ENCODE data around the gene FAM170B. TPM values are rescaled to one million over a fixed set of nuclear protein-coding genes. Genes with fewer than 3 reads are reported as not detected.
A peak's percentile ranks its signal among the peaks of the same experiment; 100 is the strongest.

FAM170B gene
- total and polyA plus RNA-seq, 9 of the 15 experiments (the other 6 are each of a cell fraction or from before 2014, with no cell fraction given): 0.11 to 0.21 TPM; not detected in 7

DNA sequence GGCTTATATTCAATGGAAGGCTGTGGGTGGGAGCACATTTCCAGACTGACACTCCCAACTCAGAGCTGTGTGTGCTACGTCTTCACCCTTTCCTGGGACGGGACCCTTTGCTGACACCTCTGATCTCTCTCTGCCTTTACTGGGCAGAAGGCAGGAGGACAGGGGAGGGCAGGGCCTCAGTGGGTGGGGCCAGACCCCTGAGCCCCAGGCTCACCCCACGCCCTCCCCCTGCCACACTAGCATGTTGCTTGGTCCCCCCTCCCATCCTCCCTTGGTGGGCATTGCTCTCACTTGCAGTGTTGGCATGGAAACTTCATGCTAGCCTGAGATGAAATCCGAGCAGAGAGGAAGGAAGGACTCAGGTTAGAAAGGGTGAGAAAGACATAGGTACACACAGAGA, 36.0 kb upstream of the FAM170B start (continued):
- TF ChIP-seq, protein P1, sequence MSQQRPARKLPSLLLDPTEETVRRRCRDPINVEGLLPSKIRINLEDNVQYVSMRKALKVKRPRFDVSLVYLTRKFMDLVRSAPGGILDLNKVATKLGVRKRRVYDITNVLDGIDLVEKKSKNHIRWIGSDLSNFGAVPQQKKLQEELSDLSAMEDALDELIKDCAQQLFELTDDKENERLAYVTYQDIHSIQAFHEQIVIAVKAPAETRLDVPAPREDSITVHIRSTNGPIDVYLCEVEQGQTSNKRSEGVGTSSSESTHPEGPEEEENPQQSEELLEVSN (IDR thresholded peaks at IDR 0.05; ENCODE audit: borderline replicate concordance in 1 of 2, extremely low read depth in 1 of 2, insufficient read depth in 1 of 2, insufficient read length in 1 of 2, low read depth in 1 of 2, low read length in 1 of 2, poor library complexity in 1 of 2, severe bottlenecking in 1 of 2): no peak
- TF ChIP-seq, protein P2, sequence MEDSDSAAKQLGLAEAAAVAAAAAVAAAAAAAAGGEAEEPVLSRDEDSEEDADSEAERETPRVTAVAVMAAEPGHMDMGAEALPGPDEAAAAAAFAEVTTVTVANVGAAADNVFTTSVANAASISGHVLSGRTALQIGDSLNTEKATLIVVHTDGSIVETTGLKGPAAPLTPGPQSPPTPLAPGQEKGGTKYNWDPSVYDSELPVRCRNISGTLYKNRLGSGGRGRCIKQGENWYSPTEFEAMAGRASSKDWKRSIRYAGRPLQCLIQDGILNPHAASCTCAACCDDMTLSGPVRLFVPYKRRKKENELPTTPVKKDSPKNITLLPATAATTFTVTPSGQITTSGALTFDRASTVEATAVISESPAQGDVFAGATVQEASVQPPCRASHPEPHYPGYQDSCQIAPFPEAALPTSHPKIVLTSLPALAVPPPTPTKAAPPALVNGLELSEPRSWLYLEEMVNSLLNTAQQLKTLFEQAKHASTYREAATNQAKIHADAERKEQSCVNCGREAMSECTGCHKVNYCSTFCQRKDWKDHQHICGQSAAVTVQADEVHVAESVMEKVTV (CRISPR knock-in tag; IDR thresholded peaks at IDR 0.05): no peak
- TF ChIP-seq ZNF408 (CRISPR knock-in tag; IDR thresholded peaks at IDR 0.05; ENCODE audit: low read depth): no peak

DNA sequence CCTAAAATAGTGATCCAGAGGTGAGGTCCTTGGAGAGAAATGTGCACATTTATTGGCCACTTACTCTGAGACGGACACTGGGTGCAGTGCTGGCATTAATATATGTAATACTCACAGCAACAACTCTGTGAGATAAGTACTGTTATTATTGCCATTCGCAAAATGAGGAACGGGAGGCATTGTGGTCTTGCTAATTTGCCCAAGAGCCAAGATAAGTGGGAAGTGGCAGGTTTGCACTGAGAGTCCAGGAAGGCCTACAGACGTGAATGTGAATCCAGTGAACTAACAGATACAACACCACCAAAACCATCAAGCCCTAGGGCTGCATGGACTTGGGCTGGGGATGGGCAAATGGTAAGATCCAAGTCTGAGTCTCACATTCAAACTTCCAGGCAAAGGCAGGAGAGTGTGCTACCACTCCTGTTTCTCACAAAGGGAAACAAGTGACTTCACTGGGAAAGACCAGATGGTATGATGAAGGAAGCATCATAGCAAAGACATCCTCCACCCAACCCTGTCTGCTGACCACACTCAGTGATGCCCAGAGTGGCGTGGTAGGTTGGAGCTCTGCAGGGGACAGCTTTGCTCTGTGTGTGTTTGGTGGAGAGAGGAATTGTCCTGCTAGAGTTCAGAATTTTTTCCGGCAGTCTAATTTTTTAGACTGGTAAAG, 35.1 kb upstream of the FAM170B start:
- no peak for ATAC-seq
- no TSS peak for BruUV-seq (replicated peaks)
- no peaks in the 10 kb centered on the region for H3K9me3 ChIP-seq (replicated peaks; ENCODE audit: control insufficient read depth, insufficient read depth, low read depth, low read length)
- POLR2A ChIA-PET: interaction anchor here (2.8 kb wide), 1 partner anchor 9 kb away, joined by 11 read pairs; no protein-coding TSS in a partner anchor
- peaks cover 48% of the 10 kb centered on the region; the same call in 2 of the 3 replicates for H3K79me2 ChIP-seq (ENCODE audit: control insufficient read depth, insufficient read depth, low read length)
- peak; percentile 42; the same call in 1 of the 2 replicates for TF ChIP-seq SPI1 (IDR thresholded peaks at IDR 0.05; ENCODE audit: borderline replicate concordance, low read depth, low read length)
- TF ChIP-seq, protein P3, sequence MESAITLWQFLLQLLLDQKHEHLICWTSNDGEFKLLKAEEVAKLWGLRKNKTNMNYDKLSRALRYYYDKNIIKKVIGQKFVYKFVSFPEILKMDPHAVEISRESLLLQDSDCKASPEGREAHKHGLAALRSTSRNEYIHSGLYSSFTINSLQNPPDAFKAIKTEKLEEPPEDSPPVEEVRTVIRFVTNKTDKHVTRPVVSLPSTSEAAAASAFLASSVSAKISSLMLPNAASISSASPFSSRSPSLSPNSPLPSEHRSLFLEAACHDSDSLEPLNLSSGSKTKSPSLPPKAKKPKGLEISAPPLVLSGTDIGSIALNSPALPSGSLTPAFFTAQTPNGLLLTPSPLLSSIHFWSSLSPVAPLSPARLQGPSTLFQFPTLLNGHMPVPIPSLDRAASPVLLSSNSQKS (CRISPR knock-in tag; IDR thresholded peaks at IDR 0.05): no peak
- no peak for FAIRE-seq
- H3K4me3 ChIP-seq: no peak overlapping the region
- H4K20me1 ChIP-seq (replicated peaks; ENCODE audit: control insufficient read depth, insufficient read depth, low read length): no peaks in the 10 kb centered on the region
- DNase-seq (ENCODE audit: extremely low read depth in 1 of 4, low spot score in 3 of 4): no peak
- intact Hi-C loops (cut with micrococcal nuclease): no loop called here
- CTCF ChIA-PET (ENCODE audit: low intra/inter-chr PET ratio): no interaction called here
- no peak overlapping the region; a peak in 1 of 4 replicates for H3K9ac ChIP-seq (ENCODE audit: insufficient read depth in 1 of 2, low read depth in 2 of 2, low read length in 2 of 2)
- H2AFZ ChIP-seq (ENCODE audit: low read depth, low read length): 0 out of 2 replicates have a peak overlapping the region, but pooled peaks have one; percentile 5
- no peaks in the 10 kb centered on the region for H3K27me3 ChIP-seq (ENCODE audit: control insufficient read depth in 2 of 2, insufficient read depth in 2 of 2, low read length in 2 of 2)
- H3K9me1 ChIP-seq (ENCODE audit: control insufficient read depth, insufficient read depth, low read length): peaks cover 9% of the 10 kb centered on the region
- peaks cover 82 to 96% of the 10 kb centered on the region in 2 experiments for H3K4me1 ChIP-seq (replicated peaks in 1 of 2; ENCODE audit: control insufficient read depth in 2 of 2, insufficient read depth in 2 of 2, low read length in 2 of 2)
- peak overlapping the region; percentile 2; the same call in 1 of the 3 replicates for H3K27ac ChIP-seq (ENCODE audit: extremely low read depth, low read depth, low read length)
- in situ Hi-C loops (cut with MboI): loop anchor here (5.0 kb wide), 1 partner anchor 182 kb away; no protein-coding TSS in a partner anchor
- peaks cover 46% of the 10 kb centered on the region; the same call in 2 of the 3 replicates for H3K36me3 ChIP-seq (ENCODE audit: control insufficient read depth, insufficient read depth, low read length)
- H3K4me2 ChIP-seq (ENCODE audit: insufficient read depth, low read length): no peak overlapping the region
- WGBS (ENCODE audit: insufficient coverage, low coverage, missing lambda C conversion rate): 71% methylated on average over 6 of the region's 6 CpGs

Measured in K562 (cell line).